ENCODE results near the gene P3H3. TPM values are rescaled to one million over a fixed set of nuclear protein-coding genes. Genes with fewer than 3 reads are reported as not detected.
"Not testable (repeated sequence)": the region's sequence is repeated elsewhere in the genome, so short reads cannot be mapped to it uniquely, and the experiment has no call there.

P3H3 gene
- polyA plus RNA-seq, 1 donor (not counting 4 experiments of a cell fraction or from before 2014, with no cell fraction given) = 3.9 TPM

- TF ChIP-seq, protein P1, sequence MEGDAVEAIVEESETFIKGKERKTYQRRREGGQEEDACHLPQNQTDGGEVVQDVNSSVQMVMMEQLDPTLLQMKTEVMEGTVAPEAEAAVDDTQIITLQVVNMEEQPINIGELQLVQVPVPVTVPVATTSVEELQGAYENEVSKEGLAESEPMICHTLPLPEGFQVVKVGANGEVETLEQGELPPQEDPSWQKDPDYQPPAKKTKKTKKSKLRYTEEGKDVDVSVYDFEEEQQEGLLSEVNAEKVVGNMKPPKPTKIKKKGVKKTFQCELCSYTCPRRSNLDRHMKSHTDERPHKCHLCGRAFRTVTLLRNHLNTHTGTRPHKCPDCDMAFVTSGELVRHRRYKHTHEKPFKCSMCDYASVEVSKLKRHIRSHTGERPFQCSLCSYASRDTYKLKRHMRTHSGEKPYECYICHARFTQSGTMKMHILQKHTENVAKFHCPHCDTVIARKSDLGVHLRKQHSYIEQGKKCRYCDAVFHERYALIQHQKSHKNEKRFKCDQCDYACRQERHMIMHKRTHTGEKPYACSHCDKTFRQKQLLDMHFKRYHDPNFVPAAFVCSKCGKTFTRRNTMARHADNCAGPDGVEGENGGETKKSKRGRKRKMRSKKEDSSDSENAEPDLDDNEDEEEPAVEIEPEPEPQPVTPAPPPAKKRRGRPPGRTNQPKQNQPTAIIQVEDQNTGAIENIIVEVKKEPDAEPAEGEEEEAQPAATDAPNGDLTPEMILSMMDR (optimal IDR thresholded peaks at IDR 0.05 in 1 of 3, IDR thresholded peaks at IDR 0.05 in 1 of 3, conservative IDR thresholded peaks at IDR 0.05 in 1 of 3; ENCODE audit: extremely low read depth in 1 of 3, insufficient read depth in 2 of 3, low read length in 3 of 3) = no peak
- TF ChIP-seq EZH2 (IDR thresholded peaks at IDR 0.05; ENCODE audit: low read length) = no peak
- H3K27ac ChIP-seq (ENCODE audit: control insufficient read depth, insufficient read depth, low read length) = peak within 1 kb of the TSS; percentile 63
- DNase-seq (ENCODE audit: low read depth, low spot score) = no peak
- H4K20me1 ChIP-seq (ENCODE audit: control insufficient read depth, extremely low read depth, insufficient read depth, low read length) = peaks cover 22% of the 10 kb centered on the region
- H3K9me1 ChIP-seq (ENCODE audit: control insufficient read depth, extremely low read depth, insufficient read depth, low read length) = no peaks in the 10 kb centered on the region
- H3K9ac ChIP-seq (ENCODE audit: control insufficient read depth, extremely low read depth, insufficient read depth, low read length) = peak within 1 kb of the TSS; percentile 90
- peak; percentile 76 for FAIRE-seq
- no peaks in the 10 kb centered on the region for H3K27me3 ChIP-seq (ENCODE audit: control insufficient read depth, extremely low read depth, insufficient read depth, low read length)
- dilution Hi-C loops (cut with MboI; ENCODE audit: extremely low pct_ligation_motif_present, low sequenced_read_pairs) = no loop called here
- peak within 1 kb of the TSS; percentile 98 for H3K4me2 ChIP-seq (ENCODE audit: control insufficient read depth, extremely low read depth, insufficient read depth, low read depth, low read length)
- H3K4me3 ChIP-seq (ENCODE audit: control insufficient read depth in 2 of 3, extremely low read depth in 1 of 3, insufficient read depth in 2 of 3, low read depth in 1 of 3, low read length in 3 of 3) = peak within 1 kb of the TSS; percentile 76 to 92 (median 80)
- peaks cover 33% of the 10 kb centered on the region for H3K79me2 ChIP-seq (ENCODE audit: control insufficient read depth, insufficient read depth, low read length)
- peaks cover 35% of the 10 kb centered on the region for H3K4me1 ChIP-seq (ENCODE audit: control insufficient read depth, extremely low read depth, insufficient read depth, low read length)
- peaks cover 14 to 20% of the 10 kb centered on the region in 2 experiments for H3K36me3 ChIP-seq (ENCODE audit: control insufficient read depth in 2 of 2, extremely low read depth in 1 of 2, insufficient read depth in 2 of 2, low read length in 2 of 2)
- no peaks in the 10 kb centered on the region for H3K9me3 ChIP-seq (ENCODE audit: control insufficient read depth, low read depth, low read length)
- H2AFZ ChIP-seq (ENCODE audit: control insufficient read depth, low read length) = peak within 1 kb of the TSS; percentile 56
Observed at GRCh38 chr12:6873094-6874014, 45.1 kb downstream of the P3H3 start, which contains the start of gene SPSB2. TSS of gene SPSB2 (minus strand) at chr12:6873303. CDS start at chr12:6872901, 402 bp downstream.

GRCh38 chr12:6874015-6874368 is 45.8 kb downstream of the P3H3 start:
- peaks cover 17% of the 10 kb centered on the region for H4K20me1 ChIP-seq (ENCODE audit: control insufficient read depth, extremely low read depth, insufficient read depth, low read length)
- H3K9me3 ChIP-seq (ENCODE audit: control insufficient read depth, low read depth, low read length); H3K27me3 ChIP-seq (ENCODE audit: control insufficient read depth, extremely low read depth, insufficient read depth, low read length); FAIRE-seq; H3K27ac ChIP-seq (ENCODE audit: control insufficient read depth, insufficient read depth, low read length); dilution Hi-C loops (cut with MboI; ENCODE audit: extremely low pct_ligation_motif_present, low sequenced_read_pairs); H3K9me1 ChIP-seq (ENCODE audit: control insufficient read depth, extremely low read depth, insufficient read depth, low read length); DNase-seq (ENCODE audit: low read depth, low spot score): not testable (repeated sequence)
- H3K9ac ChIP-seq (ENCODE audit: control insufficient read depth, extremely low read depth, insufficient read depth, low read length) = peak overlapping the region; percentile 29
- H3K79me2 ChIP-seq (ENCODE audit: control insufficient read depth, insufficient read depth, low read length) = peaks cover 27% of the 10 kb centered on the region
- H3K4me1 ChIP-seq (ENCODE audit: control insufficient read depth, extremely low read depth, insufficient read depth, low read length) = peaks cover 29% of the 10 kb centered on the region
- H3K4me3 ChIP-seq (ENCODE audit: control insufficient read depth in 2 of 3, extremely low read depth in 1 of 3, insufficient read depth in 2 of 3, low read depth in 1 of 3, low read length in 3 of 3) = peak overlapping the region in 1 of 3 experiments; percentile 92
- peaks cover 14 to 18% of the 10 kb centered on the region in 2 experiments for H3K36me3 ChIP-seq (ENCODE audit: control insufficient read depth in 2 of 2, extremely low read depth in 1 of 2, insufficient read depth in 2 of 2, low read length in 2 of 2)
- peak overlapping the region; percentile 36 for H2AFZ ChIP-seq (ENCODE audit: control insufficient read depth, low read length)
- peak overlapping the region; percentile 98 for H3K4me2 ChIP-seq (ENCODE audit: control insufficient read depth, extremely low read depth, insufficient read depth, low read depth, low read length)

- H3K9me1 ChIP-seq (ENCODE audit: control insufficient read depth, extremely low read depth, insufficient read depth, low read length); H3K9ac ChIP-seq (ENCODE audit: control insufficient read depth, extremely low read depth, insufficient read depth, low read length); H3K4me3 ChIP-seq (ENCODE audit: control insufficient read depth in 2 of 3, extremely low read depth in 1 of 3, insufficient read depth in 2 of 3, low read depth in 1 of 3, low read length in 3 of 3); H4K20me1 ChIP-seq (ENCODE audit: control insufficient read depth, extremely low read depth, insufficient read depth, low read length); H3K79me2 ChIP-seq (ENCODE audit: control insufficient read depth, insufficient read depth, low read length); dilution Hi-C loops (cut with MboI; ENCODE audit: extremely low pct_ligation_motif_present, low sequenced_read_pairs); FAIRE-seq; H3K4me2 ChIP-seq (ENCODE audit: control insufficient read depth, extremely low read depth, insufficient read depth, low read depth, low read length); DNase-seq (ENCODE audit: low read depth, low spot score); H3K36me3 ChIP-seq (ENCODE audit: control insufficient read depth in 2 of 2, extremely low read depth in 1 of 2, insufficient read depth in 2 of 2, low read length in 2 of 2); H3K4me1 ChIP-seq (ENCODE audit: control insufficient read depth, extremely low read depth, insufficient read depth, low read length); H3K27me3 ChIP-seq (ENCODE audit: control insufficient read depth, extremely low read depth, insufficient read depth, low read length); H3K27ac ChIP-seq (ENCODE audit: control insufficient read depth, insufficient read depth, low read length); H2AFZ ChIP-seq (ENCODE audit: control insufficient read depth, low read length); H3K9me3 ChIP-seq (ENCODE audit: control insufficient read depth, low read depth, low read length): not testable (repeated sequence)
Observed at GRCh38 chr12:6879824-6880223, 51.6 kb downstream of the P3H3 start.

All from keratinocyte (primary cell).